Muscle of leg (tissue), 11 donors: ENCODE results near the gene CMIP. TPM values are rescaled to one million over a fixed set of nuclear protein-coding genes. Genes with fewer than 3 reads are reported as not detected.

Experiments
- DNase-seq: peaks from one replicate; pipeline ENCODE4 v3.0.0; 2013
- H3K27ac ChIP-seq: one replicate; pipeline ENCODE4 v1.5.1; 2013; ENCODE audit warnings: mild to moderate bottlenecking, low read length, control low read depth
- H3K27me3 ChIP-seq: one replicate; pipeline ENCODE4 v1.6.1; 2013; ENCODE audit warnings: low read length; ENCODE audit not compliant: control insufficient read depth, insufficient read depth
- H3K36me3 ChIP-seq: one replicate; pipeline ENCODE4 v1.6.1; 2013; ENCODE audit warnings: low read length; ENCODE audit not compliant: control insufficient read depth, insufficient read depth
- H3K4me1 ChIP-seq: one replicate; pipeline ENCODE4 v1.6.1; 2013; ENCODE audit warnings: low read length; ENCODE audit not compliant: control insufficient read depth, insufficient read depth
- H3K4me3 ChIP-seq: one replicate; pipeline ENCODE4 v1.5.1; 2013; ENCODE audit warnings: low read length, control low read depth
- H3K9me3 ChIP-seq: replicated peaks from 2 replicates; pipeline ENCODE4 v1.6.1; 2013; ENCODE audit warnings: low read depth, low read length; ENCODE audit not compliant: control insufficient read depth
- WGBS: methylation state at CpG from one replicate; pipeline ENCODE4 v1.1.5; 2013; ENCODE audit warnings: missing lambda C conversion rate; ENCODE audit not compliant: insufficient coverage; 5-methylcytosine and 5-hydroxymethylcytosine counted together
- polyA plus RNA-seq, 8 donors: library from polyadenylated mRNA; unstranded; fragments of 120-200 nt; gene quantifications; one replicate each; pipeline versions ENCODE4 v1.2.1 to v1.2.3, GENCODE V29; 2013; ENCODE audit warnings: inconsistent platforms in 1 of 8, low replicate concordance in 1 of 8; ENCODE audit not compliant: insufficient read length in 8 of 8, insufficient read depth in 1 of 8
- total RNA-seq: library from RNA; stranded (reverse); fragments of 120-200 nt; gene quantifications from one replicate; pipeline ENCODE4 v1.2.4, GENCODE V29; 2013

CMIP gene
- total and polyA plus RNA-seq, 9 donors, result 5.5 to 24.3 (median 18.8) TPM

GRCh38 chr16:81445966-81446906, 1.6 kb downstream of the CMIP start:
- peak overlapping the region; percentile 67 for H3K4me3 ChIP-seq
- DNase-seq, result peak; percentile 57
- no peaks in the 10 kb centered on the region for H3K36me3 ChIP-seq
- H3K27ac ChIP-seq, result peak overlapping the region; percentile 78
- peaks cover 10% of the 10 kb centered on the region for H3K27me3 ChIP-seq
- H3K9me3 ChIP-seq, result no peaks in the 10 kb centered on the region
- peaks cover 45% of the 10 kb centered on the region for H3K4me1 ChIP-seq
- 5% methylated on average over 14 of the region's 23 CpGs for WGBS

DNA sequence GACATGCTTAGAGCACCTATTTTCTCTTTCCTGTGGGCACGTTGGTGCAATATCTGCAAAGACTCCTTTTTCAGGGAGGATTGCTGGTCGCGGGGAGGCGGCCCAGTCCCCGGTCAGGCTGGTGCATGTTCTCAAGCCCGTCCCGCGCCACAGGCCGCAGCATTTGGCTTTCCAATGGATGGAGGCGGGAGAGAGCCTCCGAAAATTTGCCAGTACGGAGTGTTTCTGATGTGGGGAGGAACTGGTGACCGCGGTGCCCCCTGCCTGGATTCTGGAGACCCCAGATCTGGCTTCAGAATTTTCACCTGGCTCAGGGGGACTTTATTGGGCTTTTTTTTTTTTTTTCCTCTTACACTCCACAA, 2.3 kb downstream of the CMIP start:
- no peak for DNase-seq
- 36% methylated on average over 12 of the region's 14 CpGs for WGBS
- no peak overlapping the region for H3K27ac ChIP-seq

GRCh38 chr16:81447383-81448101, 2.9 kb downstream of the CMIP start:
- peaks cover 54% of the 10 kb centered on the region for H3K4me1 ChIP-seq

More for the DNA sequence above, 2.3 kb downstream of the CMIP start:
- Histone ChIP-seq H3K4me1 (peaks cover 50% of the 10 kb centered on the region), H3K27me3 (peaks cover 5% of the 10 kb centered on the region), H3K4me3 (peak overlapping the region; percentile 67), H3K36me3 (no peaks in the 10 kb centered on the region), H3K9me3 (no peaks in the 10 kb centered on the region)

GRCh38 chr16:81448154-81449131, 3.8 kb downstream of the CMIP start:
- peak; percentile 32 for DNase-seq
- H3K4me1 ChIP-seq, result peaks cover 61% of the 10 kb centered on the region
- H3K27ac ChIP-seq, result no peak overlapping the region

More at GRCh38 chr16:81447383-81448101, 2.9 kb downstream of the CMIP start:
- no peaks in the 10 kb centered on the region for H3K36me3 ChIP-seq
- no peaks in the 10 kb centered on the region for H3K9me3 ChIP-seq
- 46% methylated on average over 10 of the region's 17 CpGs for WGBS
- peaks cover 3% of the 10 kb centered on the region for H3K27me3 ChIP-seq
- DNase-seq, result peak; percentile 33
- H3K27ac ChIP-seq, result no peak overlapping the region
- no peak overlapping the region for H3K4me3 ChIP-seq

DNA sequence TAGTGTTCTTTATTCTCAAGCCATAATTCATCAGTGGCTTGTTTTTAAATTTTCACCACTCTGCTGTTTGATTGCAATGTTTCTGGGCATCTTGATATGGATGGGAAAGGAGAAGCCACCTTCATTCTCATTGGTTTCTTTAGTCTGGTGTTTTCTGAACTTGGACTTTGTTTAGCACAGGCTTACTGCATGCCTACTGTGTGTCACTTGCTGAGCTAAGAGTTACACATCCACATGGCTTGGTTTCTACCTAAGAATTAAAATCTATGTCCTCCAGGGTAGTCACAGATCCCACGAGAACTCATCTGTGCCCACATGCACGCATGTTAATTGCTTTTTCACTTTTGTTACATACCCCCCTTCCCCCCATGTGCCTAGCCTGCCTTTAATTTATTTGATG, 4.6 kb downstream of the CMIP start:
- no peak overlapping the region for H3K4me3 ChIP-seq
- H3K36me3 ChIP-seq, result no peaks in the 10 kb centered on the region
- no CpG with 5 or more reads among the region's 2 CpGs for WGBS
- H3K9me3 ChIP-seq, result no peaks in the 10 kb centered on the region
- H3K4me1 ChIP-seq, result peaks cover 60% of the 10 kb centered on the region
- no peak overlapping the region for H3K27ac ChIP-seq
- no peak for DNase-seq
- no peaks in the 10 kb centered on the region for H3K27me3 ChIP-seq

More at GRCh38 chr16:81448154-81449131, 3.8 kb downstream of the CMIP start:
- H3K4me3 ChIP-seq, result no peak overlapping the region
- no peaks in the 10 kb centered on the region for H3K36me3 ChIP-seq
- no peaks in the 10 kb centered on the region for H3K9me3 ChIP-seq
- H3K27me3 ChIP-seq, result peaks cover 1% of the 10 kb centered on the region
- WGBS, result 51% methylated on average over 12 of the region's 19 CpGs

DNA sequence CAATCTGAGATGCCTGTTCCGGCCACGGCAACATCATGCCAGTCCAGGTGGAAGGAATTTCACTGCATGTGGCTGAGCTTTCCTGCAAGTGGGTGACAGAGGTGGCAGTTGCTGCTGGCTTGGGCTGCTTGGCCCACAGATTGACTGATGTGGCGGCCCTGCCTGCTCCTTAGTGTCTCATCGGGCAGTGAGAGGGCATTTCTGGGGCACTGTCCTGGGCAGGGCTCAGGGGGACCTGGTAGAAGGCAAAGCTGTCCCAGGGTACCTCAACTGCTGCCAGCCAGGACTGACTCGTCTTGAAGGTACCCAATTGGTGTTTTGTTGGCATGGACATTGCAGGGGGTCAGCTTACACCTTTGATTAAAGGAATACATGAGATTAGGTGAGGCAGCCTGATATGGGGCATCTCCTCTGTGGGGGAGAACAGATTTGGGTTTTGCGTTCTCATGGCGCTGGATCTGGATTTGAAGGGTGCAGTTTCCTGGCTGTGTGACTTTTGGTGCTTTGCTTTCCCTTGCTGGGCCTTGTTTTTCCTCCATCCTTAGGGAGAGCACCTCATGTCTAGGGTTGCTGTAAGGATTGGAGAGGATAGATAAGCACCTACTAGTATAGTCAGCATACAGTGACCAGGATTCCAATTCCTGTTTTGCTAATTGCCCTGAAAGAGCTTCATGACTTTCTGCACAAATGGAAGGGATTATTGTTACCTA, 5.4 kb downstream of the CMIP start:
- Histone ChIP-seq H3K36me3 (no peaks in the 10 kb centered on the region), H3K9me3 (no peaks in the 10 kb centered on the region), H3K4me3 (no peak overlapping the region), H3K4me1 (peaks cover 60% of the 10 kb centered on the region), H3K27ac (no peak overlapping the region), H3K27me3 (no peaks in the 10 kb centered on the region)
- WGBS, result 79% methylated on average over 5 of the region's 7 CpGs
- DNase-seq, result no peak

- 74% methylated on average over 4 of the region's 12 CpGs for WGBS
Measured at GRCh38 chr16:81450783-81451491, 6.3 kb downstream of the CMIP start.

DNA sequence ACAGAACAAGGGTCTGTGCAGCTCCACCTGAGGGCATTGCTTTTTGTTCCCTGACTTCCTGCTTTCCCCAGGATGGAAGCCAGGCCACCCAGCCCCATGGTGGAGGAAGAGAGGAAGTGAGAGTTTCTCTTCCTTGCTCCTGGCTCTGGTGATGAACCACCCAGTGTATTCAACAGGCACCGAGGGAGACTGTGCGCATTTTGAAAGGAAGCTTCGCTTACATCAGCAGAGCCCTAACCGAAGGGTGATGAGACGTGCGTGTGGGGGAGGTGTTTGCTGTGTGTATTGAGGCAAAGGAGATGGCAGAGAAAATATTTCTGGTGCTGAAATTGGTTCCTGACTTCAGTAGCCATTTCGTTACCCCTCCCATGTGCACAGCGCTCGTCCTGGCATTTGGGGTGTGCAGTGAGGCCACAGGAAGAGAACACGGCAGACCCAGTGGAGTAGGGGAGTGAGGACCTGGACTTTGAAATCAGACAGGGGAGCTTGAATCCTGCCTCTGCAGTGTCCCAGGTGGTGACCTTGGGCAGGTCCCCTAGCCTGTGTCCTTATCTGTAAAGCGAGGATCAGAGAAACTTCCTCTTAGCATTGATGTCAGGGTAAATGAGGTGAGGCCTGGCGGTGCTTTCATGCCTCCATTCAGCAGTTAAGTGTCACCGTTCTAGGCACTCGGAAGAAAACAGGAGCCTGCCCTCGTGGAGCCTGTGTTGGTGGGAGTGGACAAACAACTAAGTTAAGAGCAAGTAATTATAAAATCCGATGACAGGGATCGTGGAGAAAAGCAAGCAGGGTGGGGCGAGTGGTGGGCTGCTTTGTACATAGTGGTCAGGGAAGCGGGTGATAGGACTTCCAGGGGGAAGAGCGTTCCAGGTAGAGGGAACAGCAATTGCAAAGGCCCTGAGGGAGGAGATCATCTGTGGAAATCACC, 7.4 kb downstream of the CMIP start:
- DNase-seq, result peak; percentile 75

More at GRCh38 chr16:81450783-81451491, 6.3 kb downstream of the CMIP start:
- Histone ChIP-seq H3K27ac (no peak overlapping the region), H3K36me3 (no peaks in the 10 kb centered on the region), H3K4me1 (peaks cover 57% of the 10 kb centered on the region), H3K27me3 (no peaks in the 10 kb centered on the region), H3K9me3 (no peaks in the 10 kb centered on the region), H3K4me3 (no peak overlapping the region)
- no peak for DNase-seq

More for the DNA sequence above, 7.4 kb downstream of the CMIP start:
- H3K4me1 ChIP-seq, result peaks cover 47% of the 10 kb centered on the region
- H3K4me3 ChIP-seq, result no peak overlapping the region
- H3K27ac ChIP-seq, result peak overlapping the region; percentile 3
- no peaks in the 10 kb centered on the region for H3K9me3 ChIP-seq
- WGBS, result 70% methylated on average over 14 of the region's 20 CpGs
- H3K36me3 ChIP-seq, result peaks cover 8% of the 10 kb centered on the region
- no peaks in the 10 kb centered on the region for H3K27me3 ChIP-seq
